ENCODE results near the gene LPAR3. TPM values are rescaled to one million over a fixed set of nuclear protein-coding genes. Genes with fewer than 3 reads are reported as not detected.

Gene LPAR3
- total RNA-seq, 1 experiment from 2014 or later = 9.8 TPM

- Histone ChIP-seq H4K20me1 (ENCODE audit: low read length) (no peaks in the 10 kb centered on the region), H3K9me3 (ENCODE audit: low read length) (no peaks in the 10 kb centered on the region), H3K27me3 (ENCODE audit: low read length) (no peaks in the 10 kb centered on the region), H3K4me3 (ENCODE audit: low read length) (no peak overlapping the region), H3K4me2 (ENCODE audit: low read length) (no peak overlapping the region), H3K36me3 (ENCODE audit: low read depth, low read length) (0 out of 2 replicates have a peak, but pooled peaks cover 3% of the 10 kb centered on the region), H3K9me2 (replicated peaks; ENCODE audit: low read length) (no peaks in the 10 kb centered on the region), H3K27ac (ENCODE audit: low read length) (no peak overlapping the region), H3F3A (ENCODE audit: low read length, unreplicated experiment) (no peaks in the 10 kb centered on the region), H3K9ac (ENCODE audit: low read length) (no peak overlapping the region), H2AFZ (ENCODE audit: low read length) (no peak overlapping the region), H3K4me1 (ENCODE audit: insufficient read depth, low read length) (peaks cover 28% of the 10 kb centered on the region), H3K79me2 (ENCODE audit: low read length) (peaks cover 35% of the 10 kb centered on the region)
- DNase-seq (no peak), ATAC-seq (no peak)
- intact Hi-C loops (cut with micrococcal nuclease) = loop anchor here (5.0 kb wide), 1 partner anchor 48 kb away; no protein-coding TSS in a partner anchor
- ChIA-PET POLR2A (ENCODE audit: unreplicated experiment) (no interaction called here), CTCF (no interaction called here)
- TF ChIP-seq EZH2 (IDR thresholded peaks at IDR 0.05; ENCODE audit: low read length, unreplicated experiment) (no peak), EZH2phosphoT487 (IDR thresholded peaks at IDR 0.05; ENCODE audit: borderline replicate concordance, low read length) (no peak), CTCF (conservative IDR thresholded peaks at IDR 0.05; ENCODE audit: low read depth, low read length) (no peak)
- BruUV-seq (replicated peaks) = no TSS peak
Observed at GRCh38 chr1:84889437-84889836, 3.6 kb downstream of the LPAR3 start.

GRCh38 chr1:84888753-84889152 is 4.3 kb downstream of the LPAR3 start:
- H3K4me2 ChIP-seq (ENCODE audit: low read length) = no peak overlapping the region
- H3K79me2 ChIP-seq (ENCODE audit: low read length) = peaks cover 36% of the 10 kb centered on the region
- TF ChIP-seq EZH2 (IDR thresholded peaks at IDR 0.05; ENCODE audit: low read length, unreplicated experiment) (no peak), CTCF (conservative IDR thresholded peaks at IDR 0.05; ENCODE audit: low read depth, low read length) (no peak), EZH2phosphoT487 (IDR thresholded peaks at IDR 0.05; ENCODE audit: borderline replicate concordance, low read length) (no peak)
- intact Hi-C loops (cut with micrococcal nuclease) = loop anchor here (5.0 kb wide), 1 partner anchor 49 kb away; no protein-coding TSS in a partner anchor
- ATAC-seq (peak; percentile 65), DNase-seq (peak; percentile 69)
- ChIA-PET CTCF (no interaction called here), POLR2A (ENCODE audit: unreplicated experiment) (interaction anchor here (0.5 kb wide), 1 partner anchor 388 kb away, joined by 3 read pairs; no protein-coding TSS in a partner anchor)
- H3K9ac ChIP-seq (ENCODE audit: low read length) = no peak overlapping the region
- H3K27ac ChIP-seq (ENCODE audit: low read length) = peak overlapping the region; percentile 84
- BruUV-seq (replicated peaks) = no TSS peak
- no peaks in the 10 kb centered on the region for H3K9me3 ChIP-seq (ENCODE audit: low read length)
- H2AFZ ChIP-seq (ENCODE audit: low read length) = no peak overlapping the region
- no peaks in the 10 kb centered on the region for H4K20me1 ChIP-seq (ENCODE audit: low read length)
- H3K4me1 ChIP-seq (ENCODE audit: insufficient read depth, low read length) = peaks cover 28% of the 10 kb centered on the region
- H3K27me3 ChIP-seq (ENCODE audit: low read length) = no peaks in the 10 kb centered on the region
- no peaks in the 10 kb centered on the region for H3K9me2 ChIP-seq (replicated peaks; ENCODE audit: low read length)
- H3K4me3 ChIP-seq (ENCODE audit: low read length) = no peak overlapping the region
- 0 out of 2 replicates have a peak, but pooled peaks cover 3% of the 10 kb centered on the region for H3K36me3 ChIP-seq (ENCODE audit: low read depth, low read length)
- H3F3A ChIP-seq (ENCODE audit: low read length, unreplicated experiment) = no peaks in the 10 kb centered on the region

GRCh38 chr1:84887261-84887934 is 5.6 kb downstream of the LPAR3 start:
- H3K4me2 ChIP-seq (ENCODE audit: low read length) = peak overlapping the region; percentile 23

More at GRCh38 chr1:84887261-84887934, 5.6 kb downstream of the LPAR3 start:
- intact Hi-C loops (cut with micrococcal nuclease) = loop anchor here (5.0 kb wide), 1 partner anchor 50 kb away; no protein-coding TSS in a partner anchor
- Histone ChIP-seq H3K27ac (ENCODE audit: low read length) (peak overlapping the region; percentile 84), H3F3A (ENCODE audit: low read length, unreplicated experiment) (no peaks in the 10 kb centered on the region), H3K4me1 (ENCODE audit: insufficient read depth, low read length) (peaks cover 38% of the 10 kb centered on the region), H3K9me3 (ENCODE audit: low read length) (no peaks in the 10 kb centered on the region), H3K9me2 (replicated peaks; ENCODE audit: low read length) (no peaks in the 10 kb centered on the region), H3K27me3 (ENCODE audit: low read length) (no peaks in the 10 kb centered on the region), H3K36me3 (ENCODE audit: low read depth, low read length) (0 out of 2 replicates have a peak, but pooled peaks cover 3% of the 10 kb centered on the region), H3K79me2 (ENCODE audit: low read length) (peaks cover 42% of the 10 kb centered on the region), H2AFZ (ENCODE audit: low read length) (peak overlapping the region; percentile 37), H3K4me3 (ENCODE audit: low read length) (no peak overlapping the region), H3K9ac (ENCODE audit: low read length) (peak overlapping the region; percentile 26; the same call in 1 of the 2 replicates), H4K20me1 (ENCODE audit: low read length) (no peaks in the 10 kb centered on the region)
- peak; percentile 39 for ATAC-seq
- BruUV-seq (replicated peaks) = no TSS peak
- CTCF ChIA-PET = no interaction called here
- TF ChIP-seq CTCF (conservative IDR thresholded peaks at IDR 0.05; ENCODE audit: low read depth, low read length) (no peak), EZH2phosphoT487 (IDR thresholded peaks at IDR 0.05; ENCODE audit: borderline replicate concordance, low read length) (no peak), EZH2 (IDR thresholded peaks at IDR 0.05; ENCODE audit: low read length, unreplicated experiment) (no peak)
- peak; percentile 79 for DNase-seq
- POLR2A ChIA-PET (ENCODE audit: unreplicated experiment) = no interaction called here

Data from PC-3 (cell line).